Hematopoietic multipotent progenitor cell (in vitro differentiated cells): ENCODE measurements around the gene ZBP1. TPM values are rescaled to one million over a fixed set of nuclear protein-coding genes. Genes with fewer than 3 reads are reported as not detected.

Experiments
- DNase-seq, 3 donors: peaks; one replicate each; pipeline ENCODE4 v3.0.0-alpha.2; 2011 to 2015; ENCODE audit warnings: low read depth in 2 of 3, low spot score in 2 of 3
- total RNA-seq: library from RNA; depleted of rRNA; stranded (reverse); fragments of >200 nt; gene quantifications from one replicate; pipeline ENCODE4 v1.2.3, GENCODE V29; 2012

The ZBP1 gene
- total RNA-seq, 1 donor: 0.54 TPM

GRCh38 chr20:57620999-57621398, 773 bp upstream of the ZBP1 start:
- peak in 1 of 3 donors; percentile 45 for DNase-seq

- DNase-seq: peak; percentile 60 to 86 (median 75)
Measured at GRCh38 chr20:57619051-57619831, 985 bp downstream of the ZBP1 start.

GRCh38 chr20:57618764-57619050, 1.5 kb downstream of the ZBP1 start:
- no peak for DNase-seq

GRCh38 chr20:57618091-57618763, 2.0 kb downstream of the ZBP1 start:
- no peak for DNase-seq

GRCh38 chr20:57617079-57617795, 3.0 kb downstream of the ZBP1 start:
- no peak for DNase-seq

GRCh38 chr20:57616143-57616951, 3.9 kb downstream of the ZBP1 start:
- DNase-seq: no peak

GRCh38 chr20:57615445-57615811, 4.8 kb downstream of the ZBP1 start:
- DNase-seq: no peak

- no peak for DNase-seq
Measured at GRCh38 chr20:57614490-57615444, 5.5 kb downstream of the ZBP1 start.

GRCh38 chr20:57613481-57613921, 6.7 kb downstream of the ZBP1 start:
- DNase-seq: no peak

- no peak for DNase-seq
Measured at GRCh38 chr20:57612916-57613315, 7.3 kb downstream of the ZBP1 start.

- DNase-seq: no peak
Measured at GRCh38 chr20:57612436-57612835, 7.8 kb downstream of the ZBP1 start.

GRCh38 chr20:57611586-57612311, 8.5 kb downstream of the ZBP1 start:
- DNase-seq: no peak

- no peak for DNase-seq
Measured at GRCh38 chr20:57610261-57610952, 9.8 kb downstream of the ZBP1 start.

GRCh38 chr20:57609842-57610167, 10.4 kb downstream of the ZBP1 start:
- no peak for DNase-seq

- DNase-seq: no peak
Measured at GRCh38 chr20:57609086-57609841, 11.0 kb downstream of the ZBP1 start.

GRCh38 chr20:57608516-57608915, 11.7 kb downstream of the ZBP1 start:
- no peak for DNase-seq

- no peak for DNase-seq
Measured at GRCh38 chr20:57605878-57606277, 14.3 kb downstream of the ZBP1 start.

GRCh38 chr20:57605045-57605444, 15.2 kb downstream of the ZBP1 start:
- DNase-seq: peak in 1 of 3 donors; percentile 39
